IMR-90 (cell line): ENCODE data around the gene CSRP1. TPM values are rescaled to one million over a fixed set of nuclear protein-coding genes. Genes with fewer than 3 reads are reported as not detected.

ENCODE experiments used
- ATAC-seq: fragments of 200-7000 bp; cut with Tn5 transposase; 2 replicates; pipeline ENCODE4 v1.9.1; 2020; ENCODE audit warnings: low read depth, mild to moderate bottlenecking, moderate library complexity
- BruUV-seq: library from RNA; stranded (reverse); fragments of 400-500 nt; replicated peaks from 2 replicates; lab custom pipeline; 2021; lab: Mats Ljungman, UMichigan
- CTCF ChIA-PET: fragments of 300-600 bp; formaldehyde crosslinking; extraction: SDS; loops from one replicate; lab custom pipeline; 2021; ENCODE audit warnings: antibody characterized with exemption; lab: Yijun Ruan, JAX
- POLR2A ChIA-PET: fragments of 300-600 bp; sonication (Branson Sonifier 250); formaldehyde crosslinking; loops from one replicate; lab custom pipeline; 2022; ENCODE audit warnings: antibody characterized with exemption; ENCODE audit not compliant: unreplicated experiment; lab: Charles Lee
- DNase-seq: peaks from one replicate; pipeline ENCODE4 v3.0.0; 2013
- H2AFZ ChIP-seq: replicated peaks from 2 replicates; pipeline ENCODE3; 2013; ENCODE audit warnings: low read length, mild to moderate bottlenecking; ENCODE audit not compliant: poor library complexity
- H2AK5ac ChIP-seq: 2 replicates; pipeline ENCODE4 v1.6.1; 2013; ENCODE audit warnings: low read depth, low read length, inconsistent platforms
- H2AK9ac ChIP-seq: replicated peaks from 2 replicates; pipeline ENCODE3; 2013; ENCODE audit warnings: mild to moderate bottlenecking, low read depth, low read length, moderate library complexity; ENCODE audit not compliant: poor library complexity
- H2BK120ac ChIP-seq: 2 replicates; pipeline ENCODE4 v1.6.1; 2013; ENCODE audit warnings: low read depth, low read length, inconsistent platforms
- H2BK15ac ChIP-seq: 3 replicates; pipeline ENCODE4 v1.6.1; 2013; ENCODE audit warnings: low read depth, low read length, inconsistent platforms
- H2BK20ac ChIP-seq: 2 replicates; pipeline ENCODE4 v1.6.1; 2013; ENCODE audit warnings: low read depth, mild to moderate bottlenecking, inconsistent platforms, low read length, moderate library complexity
- H2BK5ac ChIP-seq: 2 replicates; pipeline ENCODE4 v1.6.1; 2013; ENCODE audit warnings: mild to moderate bottlenecking, low read depth, low read length, inconsistent platforms; ENCODE audit not compliant: poor library complexity, severe bottlenecking
- H3K14ac ChIP-seq: replicated peaks from 2 replicates; pipeline ENCODE4 v1.6.1; 2013; ENCODE audit warnings: low read depth, low read length, inconsistent platforms
- H3K18ac ChIP-seq: 2 replicates; pipeline ENCODE4 v1.6.1; 2013; ENCODE audit warnings: low read depth, low read length, control low read depth
- H3K23ac ChIP-seq: 2 replicates; pipeline ENCODE4 v1.6.1; 2013; ENCODE audit warnings: low read depth, low read length, inconsistent platforms
- H3K27ac ChIP-seq: 2 replicates; pipeline ENCODE4 v1.5.1; 2013; ENCODE audit warnings: mild to moderate bottlenecking, control low read depth, low read length; ENCODE audit not compliant: insufficient read depth
- H3K27me3 ChIP-seq: 2 replicates; pipeline ENCODE4 v1.6.1; 2013; ENCODE audit warnings: low read length; ENCODE audit not compliant: control insufficient read depth, insufficient read depth
- H3K36me3 ChIP-seq: 2 replicates; pipeline ENCODE4 v1.6.1; 2013; ENCODE audit warnings: low read length, mixed read lengths; ENCODE audit not compliant: control insufficient read depth, insufficient read depth
- H3K4ac ChIP-seq: 2 replicates; pipeline ENCODE4 v1.6.1; 2013; ENCODE audit warnings: low read depth, low read length, inconsistent platforms
- H3K4me1 ChIP-seq: 2 replicates; pipeline ENCODE4 v1.6.1; 2013; ENCODE audit warnings: low read length, mixed read lengths; ENCODE audit not compliant: control insufficient read depth, insufficient read depth
- H3K4me2 ChIP-seq: 2 replicates; pipeline ENCODE4 v1.6.1; 2013; ENCODE audit warnings: low read depth, mild to moderate bottlenecking, control low read depth, low read length, moderate library complexity
- H3K4me3 ChIP-seq: 2 replicates; pipeline ENCODE4 v1.5.1; 2013; ENCODE audit warnings: low read depth, mild to moderate bottlenecking, control low read depth, low read length, moderate library complexity; ENCODE audit not compliant: insufficient read depth
- H3K56ac ChIP-seq: 2 replicates; pipeline ENCODE4 v1.6.1; 2013; ENCODE audit warnings: low read length, inconsistent platforms; ENCODE audit not compliant: insufficient read depth; ENCODE audit errors: extremely low read depth
- H3K79me1 ChIP-seq, 2 experiments: 2 replicates each; pipeline ENCODE4 v1.6.1; 2013; ENCODE audit warnings: low read length in 2 of 2, inconsistent platforms in 1 of 2, low read depth in 1 of 2
- H3K9ac ChIP-seq: 2 replicates; pipeline ENCODE4 v1.6.1; 2013; ENCODE audit warnings: low read depth, low read length, control low read depth
- H3K9me1 ChIP-seq: 2 replicates; pipeline ENCODE4 v1.6.1; 2013; ENCODE audit warnings: low read length, inconsistent platforms; ENCODE audit not compliant: insufficient read depth
- H3K9me3 ChIP-seq: 2 replicates; pipeline ENCODE4 v1.6.1; 2013; ENCODE audit warnings: low read length; ENCODE audit not compliant: control insufficient read depth, insufficient read depth
- H4K20me1 ChIP-seq: 2 replicates; pipeline ENCODE4 v1.6.1; 2013; ENCODE audit warnings: low read length, inconsistent platforms; ENCODE audit not compliant: insufficient read depth
- H4K5ac ChIP-seq: 2 replicates; pipeline ENCODE4 v1.6.1; 2013; ENCODE audit warnings: mild to moderate bottlenecking, low read depth, low read length, control low read depth
- H4K8ac ChIP-seq, 2 experiments: 2 replicates each; pipeline ENCODE4 v1.6.1; 2013; ENCODE audit warnings: low read depth in 2 of 2, low read length in 2 of 2, control low read depth in 1 of 2, inconsistent platforms in 1 of 2
- H4K91ac ChIP-seq: 2 replicates; pipeline ENCODE4 v1.6.1; 2013; ENCODE audit warnings: low read depth, low read length, inconsistent platforms; ENCODE audit not compliant: insufficient read depth
- BHLHE40 ChIP-seq: fragments of 150-350 bp; IDR thresholded peaks from 2 replicates; pipeline ENCODE4 v1.6.1; 2016; ENCODE audit warnings: mild to moderate bottlenecking, low read depth, low read length
- CHD1 ChIP-seq: IDR thresholded peaks from 2 replicates; pipeline ENCODE4 v1.6.1; 2012; ENCODE audit warnings: low read depth, low read length, improper control_type of control experiment
- CTCF ChIP-seq: conservative IDR thresholded peaks from 2 replicates; pipeline ENCODE4 v1.5.1; 2012; ENCODE audit warnings: mild to moderate bottlenecking, low read depth, low read length, improper control_type of control experiment
- FOS ChIP-seq: fragments of 150-350 bp; IDR thresholded peaks from 2 replicates; pipeline ENCODE4 v1.6.1; 2016; ENCODE audit warnings: low read depth, low read length
- MAFK ChIP-seq: IDR thresholded peaks from 2 replicates; pipeline ENCODE4 v1.6.1; 2012; ENCODE audit warnings: low read depth, low read length, improper control_type of control experiment
- MAZ ChIP-seq: IDR thresholded peaks from 2 replicates; pipeline ENCODE4 v1.6.1; 2012; ENCODE audit warnings: low read depth, mild to moderate bottlenecking, low read length, improper control_type of control experiment, moderate library complexity, borderline replicate concordance
- MXI1 ChIP-seq: IDR thresholded peaks from 2 replicates; pipeline ENCODE4 v1.6.1; 2012; ENCODE audit warnings: low read depth, mild to moderate bottlenecking, low read length, moderate library complexity, borderline replicate concordance
- NFE2L2 ChIP-seq: fragments of 150-350 bp; IDR thresholded peaks from 2 replicates; pipeline ENCODE4 v1.6.1; 2016; ENCODE audit warnings: low read depth, mild to moderate bottlenecking, low read length
- POLR2A ChIP-seq: IDR thresholded peaks from 2 replicates; pipeline ENCODE4 v1.6.1; 2012; ENCODE audit warnings: mild to moderate bottlenecking, low read depth, low read length
- RAD21 ChIP-seq: IDR thresholded peaks from 2 replicates; pipeline ENCODE4 v1.6.1; 2012; ENCODE audit warnings: low read length, improper control_type of control experiment
- RCOR1 ChIP-seq: IDR thresholded peaks from 2 replicates; pipeline ENCODE4 v1.6.1; 2012; ENCODE audit warnings: mild to moderate bottlenecking, low read length, improper control_type of control experiment; ENCODE audit not compliant: insufficient replicate concordance
- USF2 ChIP-seq: fragments of 150-350 bp; IDR thresholded peaks from 2 replicates; pipeline ENCODE4 v1.6.1; 2017; ENCODE audit warnings: mild to moderate bottlenecking, antibody characterized with exemption, low read length, low read depth
- WGBS, 2 experiments: methylation state at CpG; one replicate each; pipeline versions ENCODE4 v1.1.5 to v1.1.7; 2013; ENCODE audit warnings: missing lambda C conversion rate in 2 of 2; ENCODE audit not compliant: insufficient read length in 1 of 2; ENCODE audit errors: extremely low coverage in 2 of 2; 5-methylcytosine and 5-hydroxymethylcytosine counted together
- dilution Hi-C: fragments of 300-500 bp; cut with HindIII; formaldehyde crosslinking; loops from one replicate; pipeline ENCODE4 v1.14.3; 2018; ENCODE audit warnings: low sequenced_read_pairs; ENCODE audit not compliant: unreplicated experiment
- in situ Hi-C: fragments of 300-500 bp; cut with MboI; formaldehyde crosslinking; loops from 3 replicates; pipeline ENCODE4 v1.14.3; 2019; ENCODE audit warnings: low sequenced_read_pairs, inconsistent platforms, mixed read lengths
- intact Hi-C: fragments of 100-400 bp; cut with micrococcal nuclease; formaldehyde crosslinking; loops from 2 replicates; pipeline ENCODE4 v1.10.0; 2022
- polyA plus RNA-seq, 3 experiments: library from polyadenylated mRNA; depleted of rRNA; stranded (reverse); fragments of >200 nt; gene quantifications; 2 replicates each; pipeline ENCODE4 v1.2.3, GENCODE V29; 2012; ENCODE audit warnings: low replicate concordance in 1 of 3
- total RNA-seq: library from RNA; depleted of rRNA; stranded (reverse); fragments of >200 nt; gene quantifications from 2 replicates; pipeline ENCODE4 v1.2.3, GENCODE V29; 2012
- TF ChIP-seq, protein P1 (sequence below): fragments of 150-350 bp; IDR thresholded peaks from 2 replicates; pipeline ENCODE4 v1.6.1; 2016; ENCODE audit warnings: low read depth, mild to moderate bottlenecking, low read length, moderate library complexity, borderline replicate concordance

CSRP1 gene
- total and polyA plus RNA-seq, 2 of the 4 experiments (the other 2 are of a cell fraction) = 1,037 to 1,498 TPM

GRCh38 chr1:201505503-201505890 is 1.4 kb downstream of the CSRP1 start:
- ATAC-seq = peak; percentile 10
- Histone ChIP-seq H2BK120ac (peak overlapping the region; percentile 37), H3K27me3 (no peaks in the 10 kb centered on the region), H3K14ac (peak overlapping the region; percentile 96), H3K23ac (peak overlapping the region; percentile 96), H2BK5ac (peak overlapping the region; percentile 94), H4K20me1 (peaks cover 29% of the 10 kb centered on the region), H4K5ac (peak overlapping the region; percentile 86), H2BK15ac (peak overlapping the region; percentile 94; the same call in 2 of the 3 replicates), H4K8ac (peak overlapping the region; percentile 94), H2AK5ac (peak overlapping the region; percentile 97), H3K4ac (peak overlapping the region; percentile 95), H3K9me3 (no peaks in the 10 kb centered on the region), H2AFZ (peak overlapping the region; percentile 63), H3K36me3 (peaks cover 17% of the 10 kb centered on the region), H3K18ac (peak overlapping the region; percentile 87), H3K79me1 (peaks cover 7 to 47% of the 10 kb centered on the region in 2 experiments; a peak in 2 of 4 replicates), H2BK20ac (peak overlapping the region; percentile 45; the same call in 1 of the 2 replicates), H3K4me3 (peak overlapping the region; percentile 79), H3K4me2 (peak overlapping the region; percentile 97), H3K27ac (peak overlapping the region; percentile 94), H3K4me1 (peaks cover 40% of the 10 kb centered on the region), H3K9me1 (peaks cover 37% of the 10 kb centered on the region), H4K91ac (peak overlapping the region; percentile 96), H2AK9ac (peak overlapping the region; percentile 95), H3K9ac (peak overlapping the region; percentile 95), H3K56ac (peak overlapping the region; percentile 97)
- DNase-seq = peak; percentile 76
- dilution Hi-C loops (no loop called here), intact Hi-C loops (loop anchor here (5.0 kb wide), 1 partner anchor 38 kb away; the partner anchor contains the start of gene PHLDA3), in situ Hi-C loops (no loop called here)
- WGBS, 2 experiments = no CpG with 5 or more reads among the region's 4 CpGs
- TF ChIP-seq NFE2L2 (0 out of 2 replicates have a peak, but pooled peaks have one; percentile 13), FOS (no peak), RAD21 (no peak), BHLHE40 (no peak), RCOR1 (no peak), MAFK (no peak), POLR2A (peak; percentile 89), CHD1 (0 out of 2 replicates have a peak, but pooled peaks have one; percentile 33), USF2 (no peak), CTCF (no peak), MXI1 (no peak), MAZ (no peak)
- TF ChIP-seq, protein P1, sequence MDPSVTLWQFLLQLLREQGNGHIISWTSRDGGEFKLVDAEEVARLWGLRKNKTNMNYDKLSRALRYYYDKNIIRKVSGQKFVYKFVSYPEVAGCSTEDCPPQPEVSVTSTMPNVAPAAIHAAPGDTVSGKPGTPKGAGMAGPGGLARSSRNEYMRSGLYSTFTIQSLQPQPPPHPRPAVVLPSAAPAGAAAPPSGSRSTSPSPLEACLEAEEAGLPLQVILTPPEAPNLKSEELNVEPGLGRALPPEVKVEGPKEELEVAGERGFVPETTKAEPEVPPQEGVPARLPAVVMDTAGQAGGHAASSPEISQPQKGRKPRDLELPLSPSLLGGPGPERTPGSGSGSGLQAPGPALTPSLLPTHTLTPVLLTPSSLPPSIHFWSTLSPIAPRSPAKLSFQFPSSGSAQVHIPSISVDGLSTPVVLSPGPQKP = no peak
- BruUV-seq = no TSS peak
- ChIA-PET CTCF (interaction anchor here (0.5 kb wide), 1 partner anchor 15 kb away, joined by 9 read pairs; no protein-coding TSS in a partner anchor), POLR2A (interaction anchor here (0.6 to 1.5 kb wide), 3 partner anchors 9 to 145 kb away, joined by 3 to 5 read pairs (median 4); no protein-coding TSS in a partner anchor)
